Neural progenitor cell (in vitro differentiated cells): ENCODE results near the gene CSNK1G1.

Experiments used
- EZH2 ChIP-seq: fragments of 200-600 bp; sonication (generic); IDR thresholded peaks from 2 replicates; pipeline ENCODE4 v1.6.1; 2017; ENCODE audit warnings: antibody characterized with exemption, mild to moderate bottlenecking, moderate library complexity
- EZH2phosphoT487 ChIP-seq: fragments of 200-600 bp; sonication (generic); IDR thresholded peaks from 2 replicates; pipeline ENCODE4 v1.6.1; 2017; ENCODE audit warnings: antibody characterized with exemption
- TF ChIP-seq, protein P1 (sequence below): fragments of 200-600 bp; sonication (generic); IDR thresholded peaks from 2 replicates; pipeline ENCODE4 v1.5.1; 2017; ENCODE audit warnings: antibody characterized with exemption, mild to moderate bottlenecking

DNA sequence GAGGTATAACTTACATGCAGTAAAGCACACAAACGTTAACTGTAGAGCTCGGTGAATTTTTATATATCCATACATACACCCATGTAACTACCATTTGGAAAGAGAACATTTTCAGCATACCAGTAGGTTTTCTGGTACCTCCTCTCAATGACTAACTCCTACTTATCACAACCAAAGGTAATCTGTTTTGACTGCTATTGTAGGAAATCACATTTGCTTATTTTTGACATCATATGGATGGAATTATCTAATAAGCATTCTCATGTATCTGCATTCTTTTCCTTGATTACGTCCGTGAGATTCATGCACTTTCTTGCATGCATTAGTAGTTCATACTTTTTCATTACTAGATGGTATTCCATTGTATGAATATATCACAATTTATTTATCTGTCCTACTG, 76.8 kb downstream of the CSNK1G1 start:
- TF ChIP-seq, protein P1, sequence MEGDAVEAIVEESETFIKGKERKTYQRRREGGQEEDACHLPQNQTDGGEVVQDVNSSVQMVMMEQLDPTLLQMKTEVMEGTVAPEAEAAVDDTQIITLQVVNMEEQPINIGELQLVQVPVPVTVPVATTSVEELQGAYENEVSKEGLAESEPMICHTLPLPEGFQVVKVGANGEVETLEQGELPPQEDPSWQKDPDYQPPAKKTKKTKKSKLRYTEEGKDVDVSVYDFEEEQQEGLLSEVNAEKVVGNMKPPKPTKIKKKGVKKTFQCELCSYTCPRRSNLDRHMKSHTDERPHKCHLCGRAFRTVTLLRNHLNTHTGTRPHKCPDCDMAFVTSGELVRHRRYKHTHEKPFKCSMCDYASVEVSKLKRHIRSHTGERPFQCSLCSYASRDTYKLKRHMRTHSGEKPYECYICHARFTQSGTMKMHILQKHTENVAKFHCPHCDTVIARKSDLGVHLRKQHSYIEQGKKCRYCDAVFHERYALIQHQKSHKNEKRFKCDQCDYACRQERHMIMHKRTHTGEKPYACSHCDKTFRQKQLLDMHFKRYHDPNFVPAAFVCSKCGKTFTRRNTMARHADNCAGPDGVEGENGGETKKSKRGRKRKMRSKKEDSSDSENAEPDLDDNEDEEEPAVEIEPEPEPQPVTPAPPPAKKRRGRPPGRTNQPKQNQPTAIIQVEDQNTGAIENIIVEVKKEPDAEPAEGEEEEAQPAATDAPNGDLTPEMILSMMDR = no peak
- TF ChIP-seq EZH2 (no peak), EZH2phosphoT487 (no peak)
